Common myeloid progenitor, CD34-positive (primary cell): ENCODE data around the gene ITPR3.
"Not testable (repeated sequence)": the region's sequence is repeated elsewhere in the genome, so short reads cannot be mapped to it uniquely, and the experiment has no call there.

Experiments used
- CTCF ChIA-PET: fragments of 350-600 bp; sonication (Branson Sonifier 250); formaldehyde crosslinking; loops from one replicate; lab custom pipeline; 2021; ENCODE audit warnings: antibody characterized with exemption; lab: Charles Lee
- POLR2A ChIA-PET: fragments of 350-600 bp; sonication (Branson Sonifier 250); formaldehyde crosslinking; loops from one replicate; lab custom pipeline; 2021; ENCODE audit warnings: antibody characterized with exemption; lab: Charles Lee
- DNase-seq, 3 donors: peaks; one replicate each; pipeline versions ENCODE4 v3.0.0 to v3.0.0-alpha.2; 2013
- H3K27ac ChIP-seq, 2 experiments: 1 replicate in 1 of 2; 2 replicates in 1 of 2; pipeline ENCODE4 v1.7.0; 2013; ENCODE audit warnings: inconsistent platforms in 2 of 2, low read length in 2 of 2, mild to moderate bottlenecking in 2 of 2, low read depth in 1 of 2, moderate library complexity in 1 of 2; ENCODE audit not compliant: severe bottlenecking in 2 of 2, insufficient read depth in 1 of 2, poor library complexity in 1 of 2
- H3K27me3 ChIP-seq, 5 experiments: replicated peaks in 2 of 5; 1 replicate in 3 of 5; 2 replicates in 2 of 5; pipeline versions ENCODE4 v1.6.1 to v1.7.0; 2013; ENCODE audit warnings: low read length in 4 of 5, mild to moderate bottlenecking in 2 of 5, moderate library complexity in 2 of 5, inconsistent platforms in 1 of 5; ENCODE audit not compliant: insufficient read depth in 5 of 5, control insufficient read depth in 4 of 5
- H3K36me3 ChIP-seq, 4 experiments: 1 replicate in 2 of 4; 2 replicates in 2 of 4; pipeline versions ENCODE4 v1.6.1 to v1.7.0; 2013; ENCODE audit warnings: low read length in 3 of 4, control low read depth in 1 of 4, mild to moderate bottlenecking in 1 of 4; ENCODE audit not compliant: control insufficient read depth in 4 of 4, insufficient read depth in 4 of 4
- H3K4me1 ChIP-seq, 4 experiments: 1 replicate in 3 of 4; 2 replicates in 1 of 4; pipeline versions ENCODE4 v1.6.1 to v1.7.1; 2013; ENCODE audit warnings: low read length in 3 of 4, mild to moderate bottlenecking in 3 of 4, control low read depth in 1 of 4, inconsistent platforms in 1 of 4, moderate library complexity in 1 of 4; ENCODE audit not compliant: control insufficient read depth in 4 of 4, insufficient read depth in 4 of 4; ENCODE audit errors: control extremely low read depth in 1 of 4
- H3K4me3 ChIP-seq, 7 experiments: 1 replicate in 4 of 7; 2 replicates in 3 of 7; pipeline versions ENCODE4 v1.5.1 to v1.7.0; 2013; ENCODE audit warnings: mild to moderate bottlenecking in 7 of 7, low read length in 6 of 7, moderate library complexity in 6 of 7, inconsistent platforms in 2 of 7, low read depth in 2 of 7, control low read depth in 1 of 7; ENCODE audit not compliant: insufficient read depth in 4 of 7, control insufficient read depth in 1 of 7; ENCODE audit errors: extremely low read depth in 1 of 7
- H3K9me3 ChIP-seq, 5 experiments: 1 replicate in 4 of 5; 2 replicates in 1 of 5; pipeline versions ENCODE4 v1.6.1 to v1.7.1; 2013; ENCODE audit warnings: low read length in 4 of 5, mild to moderate bottlenecking in 2 of 5, inconsistent platforms in 1 of 5, low read depth in 1 of 5, moderate library complexity in 1 of 5; ENCODE audit not compliant: control insufficient read depth in 4 of 5, insufficient read depth in 2 of 5; ENCODE audit errors: control extremely low read depth in 1 of 5
- WGBS: methylation state at CpG from one replicate; pipeline ENCODE4 v1.1.5; 2013; ENCODE audit not compliant: insufficient coverage; 5-methylcytosine and 5-hydroxymethylcytosine counted together

The ITPR3 gene

GRCh38 chr6:33628401-33628964, 7.4 kb downstream of the ITPR3 start:
- no peak for DNase-seq
- ChIA-PET POLR2A (no interaction called here), CTCF (interaction anchor here (1.4 to 2.1 kb wide), 2 partner anchors 32 to 72 kb away, joined by 3 to 5 read pairs; no protein-coding TSS in a partner anchor)
- Histone ChIP-seq H3K27ac (no peak overlapping the region), H3K9me3 (no peaks in the 10 kb centered on the region), H3K4me1 (peaks cover 0 to 7% (median 5%) of the 10 kb centered on the region in 4 experiments), H3K27me3 (peaks cover 0 to 2% (median 0%) of the 10 kb centered on the region in 5 experiments), H3K4me3 (no peak overlapping the region), H3K36me3 (no peaks in the 10 kb centered on the region)
- WGBS: 90% methylated on average over 7 of the region's 7 CpGs

GRCh38 chr6:33630014-33630413, 8.9 kb downstream of the ITPR3 start:
- peaks cover 0 to 20% (median 15%) of the 10 kb centered on the region in 4 experiments for H3K4me1 ChIP-seq
- no peaks in the 10 kb centered on the region for H3K9me3 ChIP-seq
- ChIA-PET CTCF (interaction anchor here (1.0 to 7.1 kb wide), 5 partner anchors 8 to 71 kb away, joined by 3 to 58 read pairs (median 3); no protein-coding TSS in a partner anchor), POLR2A (interaction anchor here (0.7 kb wide), 1 partner anchor 41 kb away, joined by 5 read pairs; no protein-coding TSS in a partner anchor)
- H3K27me3 ChIP-seq: peaks cover 0 to 10% (median 8%) of the 10 kb centered on the region in 5 experiments
- no peak for DNase-seq
- no peak overlapping the region for H3K4me3 ChIP-seq
- WGBS: 96% methylated on average over 7 of the region's 10 CpGs
- H3K36me3 ChIP-seq: no peaks in the 10 kb centered on the region
- H3K27ac ChIP-seq: no peak overlapping the region

- DNase-seq, POLR2A ChIA-PET, H3K36me3 ChIP-seq, H3K27ac ChIP-seq, H3K4me3 ChIP-seq, H3K9me3 ChIP-seq: not testable (repeated sequence)
- peaks cover 0 to 20% (median 15%) of the 10 kb centered on the region in 4 experiments for H3K4me1 ChIP-seq
- peaks cover 0 to 13% (median 8%) of the 10 kb centered on the region in 5 experiments for H3K27me3 ChIP-seq
- WGBS: 97% methylated on average over 11 of the region's 13 CpGs
- CTCF ChIA-PET: interaction anchor here (0.8 to 7.1 kb wide), 10 partner anchors 10 to 70 kb away, joined by 3 to 58 read pairs (median 4); partner anchors contain the start of gene ITPR3
These were observed 10.4 kb downstream of the ITPR3 start for GRCh38 chr6:33631521-33631920.

GRCh38 chr6:33631971-33632557, 10.9 kb downstream of the ITPR3 start:
- ChIA-PET CTCF (interaction anchor here (0.8 to 7.1 kb wide), 11 partner anchors 10 to 69 kb away, joined by 3 to 58 read pairs (median 4); partner anchors contain the start of gene ITPR3), POLR2A (no interaction called here)
- Histone ChIP-seq H3K36me3 (no peaks in the 10 kb centered on the region), H3K4me3 (no peak overlapping the region), H3K27me3 (peaks cover 0 to 13% (median 8%) of the 10 kb centered on the region in 5 experiments), H3K27ac (no peak overlapping the region), H3K4me1 (peaks cover 0 to 20% (median 15%) of the 10 kb centered on the region in 4 experiments), H3K9me3 (no peaks in the 10 kb centered on the region)
- DNase-seq: no peak
- 88% methylated on average over 2 of the region's 4 CpGs for WGBS

GRCh38 chr6:33632558-33633039, 11.5 kb downstream of the ITPR3 start:
- H3K27ac ChIP-seq: no peak overlapping the region
- POLR2A ChIA-PET: no interaction called here
- H3K4me1 ChIP-seq: peaks cover 0 to 20% (median 15%) of the 10 kb centered on the region in 4 experiments
- no peaks in the 10 kb centered on the region for H3K9me3 ChIP-seq
- H3K4me3 ChIP-seq: peak overlapping the region in 2 of 7 experiments; percentile 64 to 73
- DNase-seq: peak; percentile 60 to 76 (median 71)
- H3K36me3 ChIP-seq: no peaks in the 10 kb centered on the region
- CTCF ChIA-PET: interaction anchor here (0.8 to 7.1 kb wide), 10 partner anchors 10 to 69 kb away, joined by 3 to 58 read pairs (median 4); partner anchors contain the start of gene ITPR3
- WGBS: 83% methylated on average over 6 of the region's 6 CpGs
- H3K27me3 ChIP-seq: peaks cover 0 to 13% (median 8%) of the 10 kb centered on the region in 5 experiments

- WGBS: 26% methylated on average over 16 of the region's 21 CpGs
- H3K4me3 ChIP-seq: peak overlapping the region in 6 of 7 experiments; percentile 34 to 73 (median 54)
- POLR2A ChIA-PET: no interaction called here
- H3K27me3 ChIP-seq: peaks cover 0 to 13% (median 8%) of the 10 kb centered on the region in 5 experiments
- H3K9me3 ChIP-seq: no peaks in the 10 kb centered on the region
- CTCF ChIA-PET: interaction anchor here (1.3 to 7.1 kb wide), 6 partner anchors 10 to 68 kb away, joined by 3 to 58 read pairs (median 12); partner anchors contain the start of gene ITPR3
- no peak overlapping the region for H3K27ac ChIP-seq
- no peaks in the 10 kb centered on the region for H3K36me3 ChIP-seq
- DNase-seq: no peak
- H3K4me1 ChIP-seq: peaks cover 0 to 20% (median 15%) of the 10 kb centered on the region in 4 experiments
These were observed 12.0 kb downstream of the ITPR3 start for GRCh38 chr6:33633084-33633461.
